Right cardiac atrium (tissue), 5 donors: ENCODE results near the gene ZNF700. TPM values are rescaled to one million over a fixed set of nuclear protein-coding genes. Genes with fewer than 3 reads are reported as not detected.
A peak's percentile ranks its signal among the peaks of the same experiment; 100 is the strongest.
"Not testable (repeated sequence)": the region's sequence is repeated elsewhere in the genome, so short reads cannot be mapped to it uniquely, and the experiment has no call there.

Experiments
- ATAC-seq, 2 donors: fragments of 200-7000 bp; cut with Tn5 transposase; one replicate each; pipeline versions ENCODE4 v1.8.0 to v1.9.1; 2020; ENCODE audit warnings: moderate library complexity in 2 of 2, mild to moderate bottlenecking in 1 of 2
- DNase-seq, 3 donors: peaks; one replicate each; pipeline ENCODE4 v3.0.0-alpha.2; 2020
- H3K27ac ChIP-seq: one replicate; pipeline ENCODE4 v1.5.1; 2013; ENCODE audit warnings: mild to moderate bottlenecking, low read length, control low read depth, moderate library complexity
- H3K27me3 ChIP-seq: one replicate; pipeline ENCODE4 v1.6.1; 2013; ENCODE audit not compliant: control insufficient read depth, insufficient read depth
- H3K4me1 ChIP-seq: one replicate; pipeline ENCODE4 v1.6.1; 2013; ENCODE audit warnings: low read length; ENCODE audit not compliant: control insufficient read depth, insufficient read depth
- H3K4me3 ChIP-seq: one replicate; pipeline ENCODE4 v1.5.1; 2013; ENCODE audit warnings: low read length, control low read depth
- H3K9me3 ChIP-seq: one replicate; pipeline ENCODE4 v1.6.1; 2013; ENCODE audit warnings: low read length; ENCODE audit not compliant: control insufficient read depth
- WGBS: extraction: QIAGEN DNeasy Blood & Tissue Kit; methylation state at CpG from one replicate; pipeline ENCODE4 v1.1.7; 2013; 5-methylcytosine and 5-hydroxymethylcytosine counted together
- intact Hi-C, 4 donors: fragments of 100-400 bp; cut with DNase I; formaldehyde crosslinking; loops; one replicate each; pipeline versions ENCODE4 v1.11.0 to v1.14.0; 2022 to 2023
- polyA plus RNA-seq: library from polyadenylated mRNA; stranded (reverse); fragments of 200-250 nt; gene quantifications from one replicate; pipeline ENCODE4 v1.2.3, GENCODE V29; 2013
- total RNA-seq, 4 donors: library from RNA; stranded (reverse); fragmentation: NEBNext Ultra II Directional; extraction: Animal tissue kit (Norgen Biotek cat#: 25700); gene quantifications; one replicate each; pipeline ENCODE4 v1.2.1, GENCODE V29; 2021
- donor health status: healthy with polysubstance abuse.
- donor health status: DM: no; HTN: yes; CAD: no.
- donor health status: DM: no; HTN: no; CAD: no.
- donor health status: DM: no; HTN: yes; CAD: no; lungs with severe emphysema.
- donor health status: DM: yes; HTN: yes; CAD: no.

The ZNF700 gene
- total and polyA plus RNA-seq, 5 donors, result 3.3 to 6.2 (median 4.7) TPM

DNA sequence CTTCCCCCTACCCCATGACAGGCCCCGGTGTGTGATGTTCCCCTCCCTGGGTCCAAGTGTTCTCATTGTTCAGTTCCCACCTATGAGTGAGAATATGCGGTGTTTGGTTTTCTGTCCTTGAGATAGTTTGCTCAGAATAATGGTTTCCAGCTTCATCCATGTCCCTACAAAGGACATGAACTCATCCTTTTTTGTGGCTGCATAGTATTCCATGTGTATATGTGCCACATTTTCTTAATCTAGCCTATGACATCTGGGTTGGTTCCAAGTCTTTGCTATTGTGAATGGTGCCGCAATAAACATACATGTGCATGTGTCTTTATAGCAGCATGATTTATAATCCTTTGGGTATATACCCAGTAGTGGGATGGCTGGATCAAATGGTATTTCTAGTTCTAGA, 13.5 kb downstream of the ZNF700 start:
- H3K9me3 ChIP-seq, H3K4me1 ChIP-seq, ATAC-seq, intact Hi-C loops, H3K27ac ChIP-seq, H3K4me3 ChIP-seq, DNase-seq, H3K27me3 ChIP-seq: not testable (repeated sequence)
- 95% methylated on average over 3 of the region's 3 CpGs for WGBS

DNA sequence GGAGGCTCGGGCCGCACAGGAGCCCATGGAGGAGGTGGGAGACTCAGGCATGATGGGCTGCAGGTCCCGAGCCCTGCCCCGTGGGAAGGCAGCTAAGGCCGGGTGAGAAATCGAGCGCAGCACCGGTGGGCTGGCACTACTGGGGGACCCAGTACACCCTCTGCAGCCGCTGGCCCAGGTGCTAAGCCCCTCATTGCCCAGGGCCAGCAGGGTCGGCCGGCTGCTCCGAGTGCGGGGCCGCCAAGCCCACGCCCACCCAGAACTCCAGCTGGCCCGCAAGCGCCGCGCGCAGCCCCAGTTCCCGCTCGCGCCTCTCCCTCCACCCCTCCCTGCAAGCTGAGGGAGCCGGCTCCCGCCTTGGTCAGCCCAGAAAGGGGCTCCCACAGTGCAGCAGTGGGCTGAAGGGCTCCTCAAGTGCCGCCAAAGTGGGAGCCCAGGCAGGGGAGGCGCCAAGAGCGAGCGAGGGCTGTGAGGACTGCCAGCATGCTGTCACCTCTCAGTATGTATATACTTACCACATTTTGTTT, 16.5 kb downstream of the ZNF700 start:
- ATAC-seq, H3K27me3 ChIP-seq, H3K27ac ChIP-seq, DNase-seq, intact Hi-C loops, H3K4me3 ChIP-seq, H3K4me1 ChIP-seq: not testable (repeated sequence)
- peaks cover 21% of the 10 kb centered on the region for H3K9me3 ChIP-seq
- 98% methylated on average over 29 of the region's 29 CpGs for WGBS

DNA sequence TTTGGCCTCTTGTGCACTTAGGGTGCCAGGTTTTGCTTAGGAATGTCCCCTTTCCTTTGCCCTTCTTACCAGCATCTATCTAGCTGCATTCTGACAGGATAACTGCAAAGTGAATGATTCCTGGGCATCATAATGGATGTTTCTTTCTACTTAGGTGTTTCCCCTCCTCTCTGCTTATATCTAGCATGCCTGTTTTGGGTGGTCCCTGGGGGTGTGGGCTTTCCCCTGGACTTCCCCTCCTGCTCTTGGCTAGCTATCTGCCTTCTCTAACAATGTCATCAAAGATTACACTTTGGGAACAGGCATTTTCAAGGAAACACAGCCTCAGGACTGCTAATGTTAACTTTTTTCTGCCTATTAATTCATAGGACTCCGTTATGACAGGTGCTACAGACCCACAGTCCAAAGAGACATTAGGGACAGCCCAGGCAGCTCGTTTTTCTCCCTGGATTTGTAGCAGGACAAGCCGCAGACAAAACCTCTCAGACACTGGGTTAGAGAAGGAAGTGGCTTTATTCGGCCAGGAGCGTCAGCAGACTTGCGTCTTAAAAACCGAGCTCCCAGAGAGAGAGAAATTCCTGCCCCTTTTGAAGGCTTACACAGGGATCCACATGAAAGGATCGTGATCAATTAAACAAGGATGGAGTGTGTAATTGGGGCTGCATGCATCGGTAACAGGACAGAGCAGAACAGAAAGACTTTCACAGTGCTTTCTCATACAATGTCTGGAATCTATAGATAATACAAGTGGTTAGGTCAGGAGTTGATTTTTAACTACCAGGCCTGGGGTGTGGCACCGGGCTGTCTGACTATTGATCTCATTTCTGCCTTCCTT, 17.3 kb downstream of the ZNF700 start:
- H3K4me1 ChIP-seq, result no peaks in the 10 kb centered on the region
- WGBS, result 98% methylated on average over 10 of the region's 10 CpGs
- intact Hi-C loops, result no loop called here
- ATAC-seq (no peak), DNase-seq (no peak)
- H3K27me3 ChIP-seq, result no peaks in the 10 kb centered on the region
- H3K27ac ChIP-seq, result no peak overlapping the region
- H3K9me3 ChIP-seq, result peaks cover 24% of the 10 kb centered on the region
- H3K4me3 ChIP-seq, result no peak overlapping the region

DNA sequence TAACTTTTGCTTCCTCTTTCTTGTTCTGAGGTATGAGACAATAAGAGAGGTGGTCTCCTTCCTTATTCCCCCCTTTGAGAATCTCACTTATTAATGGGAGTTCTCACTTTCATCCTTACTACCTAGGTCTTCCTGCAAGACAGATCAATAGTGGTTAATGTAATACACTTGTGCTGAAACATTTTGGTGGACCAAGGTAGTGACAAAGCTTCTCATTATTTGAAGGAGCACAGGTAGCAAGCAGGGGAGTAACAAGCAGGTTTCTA, 17.9 kb downstream of the ZNF700 start:
- Histone ChIP-seq H3K4me3 (no peak overlapping the region), H3K27me3 (no peaks in the 10 kb centered on the region), H3K27ac (no peak overlapping the region), H3K9me3 (peaks cover 26% of the 10 kb centered on the region), H3K4me1 (no peaks in the 10 kb centered on the region)
- ATAC-seq (no peak), DNase-seq (no peak)
- intact Hi-C loops, result no loop called here

DNA sequence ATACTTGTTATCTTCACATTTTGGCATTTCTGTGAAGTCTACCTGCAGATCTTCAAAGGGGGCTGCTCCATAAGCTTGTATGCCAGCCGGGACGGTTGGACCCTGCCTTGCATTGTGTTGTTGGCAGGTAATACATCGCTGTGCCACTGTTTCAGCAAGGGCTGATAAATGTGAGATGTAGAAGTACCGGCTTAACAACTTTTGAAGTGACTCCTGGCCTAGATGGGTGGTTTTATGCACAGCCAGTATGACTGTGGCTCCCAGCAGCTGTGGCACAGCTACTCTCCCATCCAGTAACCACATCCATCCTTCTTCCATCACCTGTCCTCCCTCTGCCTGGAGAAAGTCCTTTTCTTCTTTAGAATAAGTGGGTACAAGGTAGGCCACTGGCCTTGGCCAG, 19.7 kb downstream of the ZNF700 start:
- peaks cover 33% of the 10 kb centered on the region for H3K9me3 ChIP-seq
- no peak for DNase-seq
- intact Hi-C loops, result no loop called here
- no peaks in the 10 kb centered on the region for H3K4me1 ChIP-seq
- WGBS, result 98% methylated on average over 4 of the region's 4 CpGs
- H3K4me3 ChIP-seq, result no peak overlapping the region
- H3K27me3 ChIP-seq, result no peaks in the 10 kb centered on the region
- no peak for ATAC-seq
- no peak overlapping the region for H3K27ac ChIP-seq

DNA sequence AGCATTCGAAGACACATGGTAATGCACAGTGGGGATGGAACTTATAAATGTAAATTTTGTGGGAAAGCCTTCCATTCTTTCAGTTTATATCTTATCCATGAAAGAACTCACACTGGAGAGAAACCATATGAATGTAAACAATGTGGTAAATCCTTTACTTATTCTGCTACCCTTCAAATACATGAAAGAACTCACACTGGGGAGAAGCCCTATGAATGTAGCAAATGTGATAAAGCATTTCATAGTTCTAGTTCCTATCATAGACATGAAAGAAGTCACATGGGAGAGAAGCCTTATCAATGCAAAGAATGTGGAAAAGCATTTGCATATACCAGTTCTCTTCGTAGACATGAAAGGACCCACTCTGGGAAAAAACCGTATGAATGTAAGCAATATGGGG, 23.7 kb downstream of the ZNF700 start:
- H3K4me3 ChIP-seq, result no peak overlapping the region
- no peaks in the 10 kb centered on the region for H3K27me3 ChIP-seq
- no peak overlapping the region for H3K27ac ChIP-seq
- WGBS, result 96% methylated on average over 3 of the region's 3 CpGs
- H3K4me1 ChIP-seq, result no peaks in the 10 kb centered on the region
- no peak for ATAC-seq
- DNase-seq, result no peak
- intact Hi-C loops, result no loop called here
- H3K9me3 ChIP-seq, result peaks cover 40% of the 10 kb centered on the region

DNA sequence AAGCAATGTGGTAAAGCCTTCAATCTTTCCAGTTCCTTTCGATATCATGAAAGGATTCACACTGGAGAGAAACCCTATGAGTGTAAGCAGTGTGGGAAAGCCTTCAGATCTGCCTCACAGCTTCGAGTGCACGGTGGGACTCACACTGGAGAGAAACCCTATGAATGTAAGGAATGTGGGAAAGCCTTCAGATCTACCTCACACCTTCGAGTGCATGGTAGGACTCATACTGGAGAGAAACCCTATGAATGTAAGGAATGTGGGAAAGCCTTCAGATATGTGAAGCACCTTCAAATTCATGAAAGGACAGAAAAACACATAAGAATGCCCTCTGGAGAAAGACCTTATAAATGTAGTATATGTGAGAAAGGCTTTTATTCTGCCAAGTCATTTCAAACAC, 24.3 kb downstream of the ZNF700 start:
- no peaks in the 10 kb centered on the region for H3K27me3 ChIP-seq
- ATAC-seq (no peak), DNase-seq (no peak)
- H3K9me3 ChIP-seq, result peaks cover 36% of the 10 kb centered on the region
- H3K27ac ChIP-seq, result no peak overlapping the region
- no peak overlapping the region for H3K4me3 ChIP-seq
- 98% methylated on average over 4 of the region's 4 CpGs for WGBS
- no peaks in the 10 kb centered on the region for H3K4me1 ChIP-seq
- intact Hi-C loops, result no loop called here

DNA sequence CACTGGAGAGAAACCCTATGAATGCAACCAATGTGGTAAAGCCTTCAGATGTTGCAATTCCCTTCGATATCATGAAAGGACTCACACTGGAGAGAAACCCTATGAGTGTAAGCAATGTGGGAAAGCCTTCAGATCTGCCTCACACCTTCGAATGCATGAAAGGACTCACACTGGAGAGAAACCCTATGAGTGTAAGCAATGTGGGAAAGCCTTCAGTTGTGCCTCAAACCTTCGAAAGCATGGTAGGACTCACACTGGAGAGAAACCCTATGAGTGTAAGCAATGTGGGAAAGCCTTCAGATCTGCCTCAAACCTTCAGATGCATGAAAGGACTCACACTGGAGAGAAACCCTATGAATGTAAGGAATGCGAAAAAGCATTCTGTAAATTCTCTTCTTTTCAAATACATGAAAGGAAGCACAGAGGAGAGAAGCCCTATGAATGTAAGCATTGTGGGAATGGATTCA, 24.7 kb downstream of the ZNF700 start:
- DNase-seq, ATAC-seq, H3K27ac ChIP-seq, H3K4me3 ChIP-seq, H3K27me3 ChIP-seq, intact Hi-C loops, H3K4me1 ChIP-seq: not testable (repeated sequence)
- H3K9me3 ChIP-seq, result peaks cover 36% of the 10 kb centered on the region
- 98% methylated on average over 4 of the region's 4 CpGs for WGBS

DNA sequence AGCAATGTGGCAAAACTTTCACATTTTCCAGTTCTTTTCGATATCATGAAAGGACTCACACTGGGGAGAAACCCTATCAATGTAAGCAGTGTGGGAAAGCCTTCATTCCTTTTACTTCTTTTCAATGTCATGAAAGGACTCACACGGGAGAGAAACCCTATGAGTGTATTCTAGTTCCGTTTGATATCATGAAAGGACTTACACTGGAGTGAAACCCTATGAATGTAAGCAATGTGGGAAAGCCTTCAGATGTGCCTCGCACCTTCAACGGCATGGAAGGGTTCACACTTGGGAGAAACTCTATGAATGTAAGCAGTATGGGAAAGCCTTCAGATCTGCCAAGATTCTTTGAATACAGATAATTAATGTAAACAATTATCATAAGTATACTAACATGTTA, 25.4 kb downstream of the ZNF700 start:
- ATAC-seq (no peak), DNase-seq (no peak)
- 98% methylated on average over 5 of the region's 5 CpGs for WGBS
- Histone ChIP-seq H3K27me3 (no peaks in the 10 kb centered on the region), H3K4me3 (no peak overlapping the region), H3K9me3 (peaks cover 31% of the 10 kb centered on the region), H3K27ac (no peak overlapping the region), H3K4me1 (no peaks in the 10 kb centered on the region)
- intact Hi-C loops, result no loop called here

DNA sequence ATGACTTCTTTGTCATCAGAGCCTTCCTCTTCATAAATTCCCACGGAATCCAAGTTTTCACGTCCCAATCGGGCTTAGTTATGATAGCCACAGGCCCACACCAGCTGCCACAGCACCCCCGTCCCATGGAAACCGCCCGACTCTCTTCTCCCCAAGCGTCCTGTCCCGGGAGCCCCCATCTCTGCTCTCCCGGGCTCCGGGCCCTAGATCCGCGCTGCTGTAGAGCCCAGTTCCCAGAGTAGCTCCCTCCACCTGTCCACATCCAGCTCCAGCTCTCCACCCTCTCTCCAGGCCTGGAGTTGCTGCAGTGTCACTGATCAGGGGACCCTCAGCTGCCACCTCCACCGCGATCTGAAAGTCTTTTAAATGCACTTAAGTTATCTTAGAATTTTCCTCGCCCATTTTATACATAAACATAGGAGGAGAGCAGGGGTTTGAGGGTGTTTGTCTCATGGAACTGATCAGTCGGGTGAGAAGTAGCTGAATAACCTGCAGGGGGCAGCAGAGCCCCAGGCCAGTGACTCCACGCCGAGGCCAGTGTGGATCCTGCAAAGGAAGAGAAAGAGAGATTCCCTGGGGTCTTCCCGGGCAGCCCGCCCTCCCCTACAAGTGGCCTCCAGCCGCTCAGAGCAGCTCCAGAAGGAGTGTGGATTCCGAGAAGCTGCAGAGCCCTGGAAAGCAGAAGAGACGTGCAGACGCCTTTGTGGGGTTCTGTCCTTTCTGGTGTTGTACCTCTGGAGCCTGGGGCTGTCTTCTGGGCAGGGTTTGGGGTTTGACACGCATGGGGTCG, 38.9 kb downstream of the ZNF700 start:
- DNase-seq (peak; percentile 89 to 95 (median 94)), ATAC-seq (peak; percentile 89 to 90)
- WGBS, result 25% methylated on average over 26 of the region's 26 CpGs
- H3K27ac ChIP-seq, result peak overlapping the region; percentile 83
- intact Hi-C loops, result loop anchor here in 2 of 4 donors (2.0 kb wide), 1 partner anchor 25 kb away; no protein-coding TSS in a partner anchor
- H3K9me3 ChIP-seq, result no peaks in the 10 kb centered on the region
- no peak overlapping the region for H3K4me3 ChIP-seq
- no peaks in the 10 kb centered on the region for H3K27me3 ChIP-seq
- H3K4me1 ChIP-seq, result no peaks in the 10 kb centered on the region

DNA sequence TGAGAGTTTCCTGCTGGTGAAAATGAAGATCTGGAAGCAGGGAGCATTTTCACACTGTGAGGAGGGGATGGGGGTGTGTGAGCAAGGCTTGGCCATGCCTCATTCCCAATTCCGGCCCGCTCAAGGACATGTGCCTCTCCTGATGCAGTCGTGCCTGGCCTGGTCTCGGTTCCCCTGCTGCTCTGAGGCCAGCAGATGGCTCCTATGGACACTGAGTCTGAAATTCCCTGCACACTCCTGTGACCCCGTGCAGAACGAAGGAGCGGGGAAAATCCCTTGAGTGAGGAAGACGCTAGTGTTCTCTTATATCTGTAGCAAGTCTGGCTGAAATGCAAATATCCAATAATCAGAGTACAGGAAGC, 39.6 kb downstream of the ZNF700 start:
- Histone ChIP-seq H3K9me3 (no peaks in the 10 kb centered on the region), H3K27ac (peak overlapping the region; percentile 83), H3K27me3 (no peaks in the 10 kb centered on the region), H3K4me1 (no peaks in the 10 kb centered on the region), H3K4me3 (peak overlapping the region; percentile 65)
- peak; percentile 50 to 75 (median 68) for DNase-seq
- intact Hi-C loops, result loop anchor here in 2 of 4 donors (2.0 kb wide), 1 partner anchor 24 kb away; no protein-coding TSS in a partner anchor
- ATAC-seq, result peak; percentile 67 to 77
- 3% methylated on average over 8 of the region's 8 CpGs for WGBS
